RWPE2 (cell line): Measurements from ENCODE around the gene BHLHA15.

Source experiments
- ATAC-seq: fragments of 200-7000 bp; cut with Tn5 transposase; 3 replicates; pipeline ENCODE4 v1.9.1; 2021; ENCODE audit warnings: low read depth
- DNase-seq: peaks from one replicate; pipeline ENCODE4 v3.0.0-alpha.2; 2020; ENCODE audit warnings: low spot score
- H3K27ac ChIP-seq: fragments of 450-650 bp; 2 replicates; pipeline ENCODE4 v1.5.1; 2017; ENCODE audit warnings: mild to moderate bottlenecking; ENCODE audit not compliant: poor library complexity, severe bottlenecking
- H3K27me3 ChIP-seq: fragments of 250-450 bp; sonication (Bioruptor Pico); 2 replicates; pipeline ENCODE4 v1.5.1; 2021; ENCODE audit warnings: mild to moderate bottlenecking, moderate library complexity; ENCODE audit not compliant: insufficient read depth, poor library complexity, severe bottlenecking
- H3K36me3 ChIP-seq: fragments of 250-450 bp; sonication (Bioruptor Pico); 2 replicates; pipeline ENCODE4 v1.5.1; 2020; ENCODE audit warnings: low read depth, mild to moderate bottlenecking, moderate library complexity
- H3K4me1 ChIP-seq: fragments of 250-450 bp; sonication (Bioruptor Pico); 2 replicates; pipeline ENCODE4 v1.5.1; 2021; ENCODE audit warnings: mild to moderate bottlenecking, moderate library complexity; ENCODE audit not compliant: insufficient read depth, poor library complexity, severe bottlenecking
- H3K4me3 ChIP-seq: fragments of 250-450 bp; sonication (Bioruptor Pico); 2 replicates; pipeline ENCODE4 v1.5.1; 2021; ENCODE audit warnings: mild to moderate bottlenecking, moderate library complexity; ENCODE audit not compliant: severe bottlenecking
- H3K9me3 ChIP-seq: fragments of 250-450 bp; sonication (Bioruptor Pico); 2 replicates; pipeline ENCODE4 v1.5.1; 2021; ENCODE audit warnings: mild to moderate bottlenecking, moderate library complexity; ENCODE audit not compliant: severe bottlenecking
- CTCF ChIP-seq: fragments of 450-650 bp; IDR thresholded peaks from one replicate; pipeline ENCODE4 v1.5.1; 2017; ENCODE audit warnings: mild to moderate bottlenecking, moderate library complexity; ENCODE audit not compliant: poor library complexity, severe bottlenecking

Gene BHLHA15

GRCh38 chr7:98185101-98185500, 26.1 kb upstream of the BHLHA15 start:
- Histone ChIP-seq H3K4me3 (no peak overlapping the region), H3K27me3 (no peaks in the 10 kb centered on the region), H3K27ac (no peak overlapping the region), H3K36me3 (peaks cover 3% of the 10 kb centered on the region; the same call in 1 of the 2 replicates), H3K9me3 (no peaks in the 10 kb centered on the region), H3K4me1 (no peaks in the 10 kb centered on the region)
- ATAC-seq (no peak), DNase-seq (no peak)
- no peak for TF ChIP-seq CTCF

- ATAC-seq = peak; percentile 52; the same call in 1 of the 3 replicates
- TF ChIP-seq CTCF = no peak
- Histone ChIP-seq H3K27ac (no peak overlapping the region), H3K4me3 (no peak overlapping the region), H3K9me3 (no peaks in the 10 kb centered on the region), H3K27me3 (no peaks in the 10 kb centered on the region), H3K36me3 (peaks cover 6% of the 10 kb centered on the region), H3K4me1 (no peaks in the 10 kb centered on the region)
- DNase-seq = no peak
Measured at GRCh38 chr7:98186452-98187137, 24.6 kb upstream of the BHLHA15 start.

- DNase-seq (no peak), ATAC-seq (no peak)
- TF ChIP-seq CTCF = no peak
- Histone ChIP-seq H3K4me3 (no peak overlapping the region), H3K36me3 (peaks cover 7% of the 10 kb centered on the region), H3K4me1 (no peaks in the 10 kb centered on the region), H3K9me3 (no peaks in the 10 kb centered on the region), H3K27me3 (no peaks in the 10 kb centered on the region), H3K27ac (no peak overlapping the region)
Measured at GRCh38 chr7:98187138-98187502, 24.1 kb upstream of the BHLHA15 start.

GRCh38 chr7:98189559-98189958, 21.7 kb upstream of the BHLHA15 start:
- Histone ChIP-seq H3K4me1 (no peaks in the 10 kb centered on the region), H3K4me3 (no peak overlapping the region), H3K27ac (no peak overlapping the region), H3K9me3 (no peaks in the 10 kb centered on the region), H3K27me3 (no peaks in the 10 kb centered on the region), H3K36me3 (peaks cover 14% of the 10 kb centered on the region)
- DNase-seq = no peak
- TF ChIP-seq CTCF = no peak
- ATAC-seq = no peak

- no peaks in the 10 kb centered on the region for H3K4me1 ChIP-seq
- H3K4me3 ChIP-seq = no peak overlapping the region
- ATAC-seq (no peak), DNase-seq (no peak)
- peaks cover 14% of the 10 kb centered on the region for H3K36me3 ChIP-seq
- no peak for TF ChIP-seq CTCF
- H3K9me3 ChIP-seq = no peaks in the 10 kb centered on the region
- H3K27ac ChIP-seq = no peak overlapping the region
- no peaks in the 10 kb centered on the region for H3K27me3 ChIP-seq
Measured at GRCh38 chr7:98191668-98192431, 19.4 kb upstream of the BHLHA15 start.
